Measurements from ENCODE around the gene ADAM23.

The ADAM23 gene

DNA sequence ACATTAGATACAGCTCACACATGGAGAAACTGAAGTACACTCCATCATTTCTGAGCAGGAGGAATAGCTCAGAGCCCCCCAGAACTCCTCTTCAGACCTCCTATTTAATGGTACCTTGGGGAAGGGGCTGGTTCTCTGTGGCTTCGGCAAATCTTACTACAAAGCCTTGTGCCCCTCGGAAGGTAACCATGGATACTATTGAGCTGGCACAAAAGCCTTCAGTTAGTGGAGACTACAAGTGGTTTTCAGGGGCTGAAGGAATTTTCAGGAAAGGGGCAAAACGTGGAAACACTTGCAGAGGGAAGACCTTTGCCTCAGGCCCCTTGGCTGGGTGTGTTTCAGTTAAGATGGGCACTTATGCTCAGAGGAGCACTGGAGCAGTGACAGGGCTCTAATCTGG, 197.9 kb downstream of the ADAM23 start:
- Histone ChIP-seq H3K27me3 (ENCODE audit: control insufficient read depth, insufficient read depth, low read length) (peaks cover 73% of the 10 kb centered on the region), H3K4me1 (ENCODE audit: control insufficient read depth, insufficient read depth, low read length) (0 out of 2 replicates have a peak, but pooled peaks cover 6% of the 10 kb centered on the region), H3K9me3 (ENCODE audit: control insufficient read depth, insufficient read depth, low read depth, low read length) (no peaks in the 10 kb centered on the region), H3K9ac (ENCODE audit: low read length) (no peak overlapping the region), H3K27ac (ENCODE audit: low read depth, low read length) (no peak overlapping the region), H3K4me3 (ENCODE audit: low read depth, low read length) (0 out of 2 replicates have a peak overlapping the region, but pooled peaks have one; percentile 69), H3K36me3 (ENCODE audit: control insufficient read depth, insufficient read depth, low read length) (no peaks in the 10 kb centered on the region)

DNA sequence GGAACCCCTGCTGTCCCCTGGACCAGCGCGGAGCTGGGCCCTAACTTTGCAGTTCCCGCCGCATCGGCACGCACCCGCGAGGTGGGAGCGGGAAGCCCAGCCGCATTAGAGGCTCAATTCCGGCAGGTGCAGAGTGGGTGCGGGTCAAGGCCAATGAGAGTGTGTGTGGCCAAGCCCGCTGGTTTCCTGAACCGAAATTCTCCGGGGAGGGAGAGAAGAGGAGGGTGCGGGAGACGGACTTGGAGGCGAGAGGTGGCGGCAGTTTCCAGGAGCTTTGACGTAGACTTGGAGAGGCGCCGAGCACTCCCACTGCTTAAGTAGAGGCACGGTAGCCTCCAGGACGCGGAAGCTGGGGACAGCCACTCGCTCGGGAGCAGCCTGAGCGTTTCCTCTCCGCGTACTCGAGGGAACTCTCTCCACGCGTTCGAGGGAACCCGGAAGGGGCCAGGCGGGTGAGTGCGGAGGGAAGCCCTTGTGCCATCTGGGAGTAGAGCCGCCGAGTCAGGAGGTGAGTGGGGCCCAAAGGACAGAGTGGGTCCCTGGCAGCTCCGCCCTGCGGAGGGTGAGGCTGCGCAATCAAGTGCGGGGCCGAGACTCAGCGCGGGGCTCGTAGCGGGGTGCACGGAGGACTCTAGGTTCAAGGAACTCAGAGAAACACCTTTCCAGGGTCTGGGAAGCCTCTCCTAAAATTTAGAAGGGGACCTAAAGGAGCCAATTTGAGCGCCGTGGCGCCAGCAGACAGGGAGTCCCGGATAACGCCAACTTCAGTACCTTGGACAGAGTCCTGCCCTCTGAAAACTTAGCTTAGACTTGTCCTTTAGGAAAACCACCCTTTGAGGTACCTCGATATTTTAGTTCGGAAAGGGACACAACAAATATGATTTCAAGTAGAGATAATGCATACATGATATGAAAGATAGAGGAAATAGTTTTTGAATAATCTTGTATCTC, 199.0 kb downstream of the ADAM23 start, which contains the start of gene FAM237A:
Gene FAM237A (plus strand): TSS at position 413 of the 951 bp plus-strand sequence. CDS start 1,750 bp downstream, outside the sequence.
- Histone ChIP-seq H3K4me3 (ENCODE audit: low read depth, low read length) (peak within 1 kb of the TSS; percentile 69), H3K36me3 (ENCODE audit: control insufficient read depth, insufficient read depth, low read length) (no peaks in the 10 kb centered on the region), H3K4me1 (ENCODE audit: control insufficient read depth, insufficient read depth, low read length) (0 out of 2 replicates have a peak, but pooled peaks cover 6% of the 10 kb centered on the region), H3K27ac (ENCODE audit: low read depth, low read length) (no peak within 1 kb of the TSS), H3K9me3 (ENCODE audit: control insufficient read depth, insufficient read depth, low read depth, low read length) (no peaks in the 10 kb centered on the region), H3K27me3 (ENCODE audit: control insufficient read depth, insufficient read depth, low read length) (peaks cover 73% of the 10 kb centered on the region), H3K9ac (ENCODE audit: low read length) (no peak within 1 kb of the TSS)

DNA sequence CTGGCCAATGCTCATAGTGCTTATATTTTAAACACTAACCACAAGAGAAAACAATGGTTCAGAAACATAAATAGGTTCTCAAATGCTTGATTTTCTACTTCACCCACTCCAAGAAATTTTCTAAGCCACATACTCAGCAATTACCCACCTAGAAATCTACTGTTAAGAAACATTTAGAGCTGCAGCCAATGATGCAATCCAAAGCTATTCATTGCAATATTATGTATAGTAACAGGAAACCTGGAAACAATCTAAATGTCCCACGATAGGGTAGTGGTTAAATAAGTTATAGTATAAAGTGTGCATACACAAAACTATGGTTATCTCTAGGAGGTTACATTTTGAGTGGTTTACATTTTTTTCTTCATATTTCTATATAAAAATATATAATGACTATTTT, 204.7 kb downstream of the ADAM23 start:
- H3K27me3 ChIP-seq (ENCODE audit: control insufficient read depth, insufficient read depth, low read length) = peaks cover 18% of the 10 kb centered on the region
- H3K4me1 ChIP-seq (ENCODE audit: control insufficient read depth, insufficient read depth, low read length) = no peaks in the 10 kb centered on the region
- no peak overlapping the region for H3K27ac ChIP-seq (ENCODE audit: low read depth, low read length)
- no peaks in the 10 kb centered on the region for H3K36me3 ChIP-seq (ENCODE audit: control insufficient read depth, insufficient read depth, low read length)
- no peak overlapping the region for H3K9ac ChIP-seq (ENCODE audit: low read length)
- H3K4me3 ChIP-seq (ENCODE audit: low read depth, low read length) = no peak overlapping the region
- H3K9me3 ChIP-seq (ENCODE audit: control insufficient read depth, insufficient read depth, low read depth, low read length) = no peaks in the 10 kb centered on the region

DNA sequence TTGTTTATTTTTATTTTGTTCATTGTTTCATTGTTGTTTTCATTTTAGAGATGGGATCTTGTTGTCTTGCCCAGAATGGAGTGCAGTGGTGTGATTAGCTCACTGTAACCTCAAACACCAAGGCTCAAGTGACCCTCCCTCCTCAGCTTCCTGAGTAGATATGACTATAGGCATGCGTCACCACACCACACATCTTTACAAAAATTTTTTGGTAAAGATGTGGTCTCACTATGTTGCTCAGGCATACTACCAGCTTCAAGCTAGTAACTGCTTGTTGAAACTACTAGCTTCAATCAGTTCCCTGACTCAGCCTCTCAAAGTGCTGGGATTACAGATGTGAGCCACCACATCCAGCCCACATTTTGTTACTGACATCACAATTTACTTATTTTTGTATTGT, 213.8 kb downstream of the ADAM23 start:
- no peak overlapping the region for H3K4me3 ChIP-seq (ENCODE audit: low read depth, low read length)
- no peaks in the 10 kb centered on the region for H3K4me1 ChIP-seq (ENCODE audit: control insufficient read depth, insufficient read depth, low read length)
- H3K27me3 ChIP-seq (ENCODE audit: control insufficient read depth, insufficient read depth, low read length) = no peaks in the 10 kb centered on the region
- no peaks in the 10 kb centered on the region for H3K36me3 ChIP-seq (ENCODE audit: control insufficient read depth, insufficient read depth, low read length)
- no peaks in the 10 kb centered on the region for H3K9me3 ChIP-seq (ENCODE audit: control insufficient read depth, insufficient read depth, low read depth, low read length)
- H3K9ac ChIP-seq (ENCODE audit: low read length) = no peak overlapping the region
- no peak overlapping the region for H3K27ac ChIP-seq (ENCODE audit: low read depth, low read length)

DNA sequence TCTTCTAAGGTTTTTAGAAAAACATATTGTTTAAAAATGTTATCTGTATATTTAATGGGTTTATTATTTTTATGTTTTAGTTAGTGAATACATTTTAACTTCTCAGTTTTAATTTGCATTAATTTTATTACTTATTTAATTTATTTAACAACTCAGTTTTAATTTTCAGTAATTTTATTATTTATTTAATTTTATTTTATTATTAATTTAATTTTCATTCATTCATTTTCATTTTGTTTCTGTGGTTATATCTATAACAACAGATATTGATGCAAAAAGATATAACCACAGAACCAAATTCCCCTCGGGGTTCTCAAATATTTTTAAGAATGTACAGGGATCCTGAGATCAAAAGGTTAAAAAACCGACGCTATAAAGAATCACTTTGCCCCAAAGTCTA, 221.9 kb downstream of the ADAM23 start:
- H3K4me1 ChIP-seq (ENCODE audit: control insufficient read depth, insufficient read depth, low read length) = no peaks in the 10 kb centered on the region
- peaks cover 3% of the 10 kb centered on the region; the same call in 1 of the 2 replicates for H3K27me3 ChIP-seq (ENCODE audit: control insufficient read depth, insufficient read depth, low read length)
- H3K27ac ChIP-seq (ENCODE audit: low read depth, low read length) = no peak overlapping the region
- H3K4me3 ChIP-seq (ENCODE audit: low read depth, low read length) = no peak overlapping the region
- H3K9ac ChIP-seq (ENCODE audit: low read length) = no peak overlapping the region
- H3K9me3 ChIP-seq (ENCODE audit: control insufficient read depth, insufficient read depth, low read depth, low read length) = no peaks in the 10 kb centered on the region
- H3K36me3 ChIP-seq (ENCODE audit: control insufficient read depth, insufficient read depth, low read length) = no peaks in the 10 kb centered on the region

Data from HUES6 (cell line).